A204.1 (cell line): ENCODE results near the gene ROR2.

ENCODE experiments used
- FAIRE-seq: peaks from 2 replicates; lab custom pipeline; 2012; peaks lifted over from hg19 to GRCh38; lab: Jason Lieb, UNC

Gene ROR2

DNA sequence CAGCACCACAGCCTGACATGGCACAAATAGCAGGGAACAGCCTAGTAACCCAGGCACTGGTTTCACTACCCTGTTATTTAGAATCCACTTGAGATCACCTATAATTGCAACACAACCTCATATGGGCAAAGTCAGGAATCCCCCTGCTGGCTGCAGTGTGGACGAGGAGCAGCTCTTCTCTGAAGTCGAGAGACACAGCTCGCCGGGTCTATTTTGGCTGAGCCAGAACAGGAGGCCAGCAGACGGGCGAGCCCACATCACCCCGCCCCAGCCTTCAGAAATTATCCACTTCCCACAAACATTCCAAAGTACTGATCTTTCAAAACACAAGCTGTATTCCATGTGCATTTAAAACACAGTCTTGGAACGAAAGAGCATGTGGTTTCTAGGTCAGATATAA lies 179.0 kb downstream of the ROR2 start:
- no peak for FAIRE-seq

- FAIRE-seq = no peak
Observed at GRCh38 chr9:91770229-91770628, 179.8 kb downstream of the ROR2 start.

DNA sequence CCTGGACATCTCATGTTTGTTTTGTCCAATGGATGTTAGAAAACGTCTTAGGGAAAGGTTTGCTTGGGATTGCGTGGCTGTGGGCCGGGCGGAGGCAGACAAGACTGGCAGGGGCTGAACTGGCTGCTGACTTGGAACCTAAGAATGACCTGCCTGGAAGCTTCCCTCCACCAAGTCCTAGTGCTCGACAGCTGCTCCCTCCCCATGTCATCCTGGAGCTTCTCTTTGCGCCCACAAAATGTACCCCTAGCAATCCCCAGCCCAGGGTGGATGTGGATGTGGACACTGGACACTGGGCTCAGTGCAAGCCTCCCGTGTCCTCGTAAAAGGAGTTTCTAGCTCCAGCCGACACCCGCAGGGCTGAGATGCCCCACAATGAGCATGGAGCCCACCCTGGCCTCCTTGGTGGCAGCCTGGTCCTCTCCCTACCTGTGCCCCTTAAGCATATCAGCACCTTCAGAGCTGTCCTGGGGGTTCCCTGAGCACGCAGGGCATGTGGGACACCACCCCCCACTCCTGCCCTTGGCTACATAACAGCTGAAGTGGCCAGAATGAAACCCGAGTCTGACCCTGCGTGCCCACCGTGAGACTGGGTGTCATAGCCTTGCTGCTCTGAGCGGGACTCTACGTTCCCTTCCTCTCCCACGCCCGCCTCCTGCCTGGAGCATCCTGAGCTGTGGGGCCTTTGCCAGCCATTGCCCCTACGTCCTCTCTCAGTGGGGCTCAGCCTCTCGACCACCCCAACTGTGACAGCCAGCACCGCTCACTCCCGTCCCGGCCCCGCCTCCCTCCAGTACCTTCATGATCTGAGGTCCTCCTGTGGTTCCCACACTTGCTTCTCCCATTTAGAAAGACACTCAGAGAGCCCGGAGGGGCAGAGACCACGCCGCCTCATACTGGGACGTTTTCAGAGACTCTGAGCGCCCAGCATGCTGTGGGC lies 180.8 kb downstream of the ROR2 start:
- no peak for FAIRE-seq

GRCh38 chr9:91768507-91768906 lies 181.5 kb downstream of the ROR2 start:
- no peak for FAIRE-seq

DNA sequence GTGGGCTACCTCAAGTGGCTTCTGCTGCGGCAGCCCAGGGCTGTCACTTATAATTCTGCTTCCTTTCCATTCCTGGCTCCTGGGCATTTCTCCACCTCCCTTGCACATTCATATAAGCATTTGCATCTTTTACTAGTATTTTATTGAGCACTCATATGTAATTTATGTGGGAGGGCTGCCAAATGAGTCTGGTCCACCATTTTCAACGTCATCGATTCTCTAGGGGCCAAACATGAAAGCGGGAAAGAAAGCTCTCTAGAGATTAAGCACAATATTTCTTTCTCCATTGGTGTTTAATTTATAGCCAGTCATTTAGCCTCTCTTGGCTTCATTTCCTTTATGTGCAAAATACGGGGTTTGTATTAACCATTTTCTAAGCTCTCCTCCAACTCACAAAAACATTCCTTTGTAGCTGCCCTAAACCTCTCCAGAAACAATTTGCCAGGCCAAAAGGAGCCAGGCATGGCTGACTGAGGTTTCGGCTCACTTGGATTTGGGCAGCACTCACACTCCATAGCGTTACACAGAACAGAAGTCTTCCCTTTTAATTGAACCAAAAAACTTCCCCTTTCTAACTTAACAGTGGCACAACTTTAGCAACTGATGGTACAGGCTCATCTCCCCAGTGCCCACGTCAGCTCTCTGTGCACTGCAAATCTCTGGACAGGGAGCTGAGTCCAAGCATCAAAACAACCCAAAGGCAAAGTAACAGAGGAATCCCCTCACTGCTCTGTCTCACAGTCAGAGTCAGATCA lies 183.5 kb downstream of the ROR2 start:
- no peak for FAIRE-seq

GRCh38 chr9:91765296-91765695 lies 184.7 kb downstream of the ROR2 start:
- FAIRE-seq = no peak

DNA sequence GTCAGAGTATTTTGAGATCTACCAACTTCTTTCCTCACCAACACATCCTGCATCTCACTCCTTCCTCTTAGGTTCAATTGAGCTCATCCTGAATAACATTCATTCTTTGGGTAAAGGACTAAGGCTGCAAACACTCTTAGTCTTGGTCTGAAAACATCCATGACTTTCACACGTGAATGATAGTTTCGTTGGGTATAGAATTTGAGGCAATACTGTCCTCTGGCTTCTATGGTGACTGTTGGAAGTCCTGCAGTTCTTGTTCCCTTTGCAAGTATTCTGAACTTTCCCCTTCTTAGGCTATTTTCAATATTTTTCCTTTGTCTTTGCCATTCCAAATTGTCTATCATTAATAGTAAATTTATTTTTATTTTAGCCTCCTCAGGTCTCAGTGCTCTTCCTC lies 185.4 kb downstream of the ROR2 start:
- no peak for FAIRE-seq

DNA sequence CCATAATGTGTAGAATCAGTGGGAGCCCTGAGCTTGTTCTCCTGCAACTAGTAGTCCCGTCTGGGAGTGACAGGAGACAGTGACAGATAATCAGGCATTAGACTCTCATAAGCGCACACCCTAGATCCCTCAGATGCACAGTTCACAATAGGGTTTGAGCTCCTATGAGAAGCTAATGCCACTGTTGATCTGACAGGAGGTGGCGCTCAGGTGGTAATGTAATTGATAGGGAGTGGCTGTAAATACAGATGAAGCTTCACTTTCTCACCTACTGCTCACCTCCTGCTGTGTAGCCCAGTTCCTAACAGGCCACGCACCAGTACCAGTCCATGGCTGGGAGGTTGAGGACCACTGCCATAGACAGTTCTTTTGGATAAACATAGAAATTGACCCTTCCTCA lies 188.7 kb downstream of the ROR2 start:
- no peak for FAIRE-seq

GRCh38 chr9:91760906-91761305 lies 189.1 kb downstream of the ROR2 start:
- FAIRE-seq = no peak

GRCh38 chr9:91758491-91758981 lies 191.5 kb downstream of the ROR2 start:
- FAIRE-seq = no peak

GRCh38 chr9:91757782-91758181 lies 192.2 kb downstream of the ROR2 start:
- no peak for FAIRE-seq

DNA sequence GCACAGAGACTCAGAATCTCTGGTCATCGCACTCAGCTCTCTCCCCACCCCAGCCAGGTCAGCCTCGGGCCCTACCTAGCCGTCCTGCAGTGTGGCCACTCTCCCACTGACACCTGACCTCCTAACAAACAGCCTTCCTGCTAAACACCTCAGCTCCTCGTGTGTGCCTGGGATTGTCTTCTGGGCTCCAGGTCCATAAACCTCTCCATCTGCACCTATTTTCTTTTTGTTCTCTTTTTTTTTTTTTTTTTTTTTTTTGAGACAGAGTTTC lies 193.6 kb downstream of the ROR2 start:
- FAIRE-seq = no peak

GRCh38 chr9:91755761-91756509 lies 194.1 kb downstream of the ROR2 start:
- FAIRE-seq = no peak

GRCh38 chr9:91753711-91754110 lies 196.3 kb downstream of the ROR2 start:
- no peak for FAIRE-seq

- no peak for FAIRE-seq
Observed at GRCh38 chr9:91751922-91752321, 198.1 kb downstream of the ROR2 start.

DNA sequence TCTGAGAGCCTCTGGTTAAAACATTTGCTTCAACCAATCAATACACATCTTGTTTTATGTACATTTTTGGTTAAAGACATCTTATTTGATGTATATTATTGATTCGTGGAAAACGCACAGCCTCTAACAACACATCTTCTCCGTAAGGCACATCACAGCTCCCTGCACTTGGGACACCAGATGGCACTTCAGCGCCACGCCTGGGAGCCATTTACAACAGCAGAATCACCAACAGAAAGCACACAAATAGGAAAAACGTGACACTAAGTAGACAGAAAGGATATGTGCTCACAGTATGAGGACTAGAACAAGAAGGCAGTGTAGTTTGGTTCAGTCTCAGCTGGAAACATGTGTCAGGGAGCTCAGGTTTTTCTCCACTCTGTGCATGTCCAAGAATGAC lies 199.7 kb downstream of the ROR2 start:
- no peak for FAIRE-seq

GRCh38 chr9:91746904-91747303 lies 203.1 kb downstream of the ROR2 start:
- FAIRE-seq = no peak

- no peak for FAIRE-seq
Observed at GRCh38 chr9:91746357-91746756, 203.7 kb downstream of the ROR2 start.

DNA sequence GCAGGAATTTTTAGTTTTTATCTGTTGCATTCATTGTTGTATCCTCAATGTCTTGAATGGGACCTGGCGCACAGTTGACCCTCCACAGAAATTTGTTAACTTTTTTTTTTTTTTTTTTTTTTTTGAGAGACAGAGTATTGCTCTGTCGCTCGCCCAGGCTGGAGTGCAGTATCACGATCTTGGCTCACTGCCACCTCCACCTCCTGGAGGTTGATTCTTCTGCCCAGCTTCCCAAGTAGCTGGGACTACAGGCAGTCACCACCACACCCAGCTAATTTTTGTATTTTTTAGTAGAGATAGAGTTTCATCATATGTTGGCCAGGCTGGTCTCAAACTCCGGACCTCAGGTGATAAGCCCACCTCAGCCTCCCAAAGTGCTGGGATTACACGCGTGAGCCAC lies 205.9 kb downstream of the ROR2 start:
- FAIRE-seq = no peak

GRCh38 chr9:91741522-91741921 lies 208.5 kb downstream of the ROR2 start:
- no peak for FAIRE-seq

DNA sequence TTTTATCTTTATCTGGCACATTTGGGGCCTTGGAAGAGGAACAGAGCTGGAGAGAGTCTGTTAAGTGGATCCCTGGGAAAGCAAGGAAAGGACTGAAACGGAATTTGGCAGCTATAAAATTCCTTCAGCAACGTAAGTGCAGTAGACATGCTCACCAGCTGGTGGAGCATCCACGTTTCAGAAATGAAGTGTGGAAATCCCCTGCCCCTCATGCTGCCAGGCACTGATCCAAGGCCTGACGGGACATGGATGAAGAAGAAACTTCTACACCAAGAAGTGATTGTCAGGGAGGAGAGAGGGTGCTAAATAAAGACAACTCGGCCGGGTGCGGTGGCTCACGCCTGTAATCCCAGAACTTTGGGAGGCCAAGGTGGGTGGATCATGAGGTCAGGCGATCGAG lies 209.3 kb downstream of the ROR2 start:
- FAIRE-seq = no peak

DNA sequence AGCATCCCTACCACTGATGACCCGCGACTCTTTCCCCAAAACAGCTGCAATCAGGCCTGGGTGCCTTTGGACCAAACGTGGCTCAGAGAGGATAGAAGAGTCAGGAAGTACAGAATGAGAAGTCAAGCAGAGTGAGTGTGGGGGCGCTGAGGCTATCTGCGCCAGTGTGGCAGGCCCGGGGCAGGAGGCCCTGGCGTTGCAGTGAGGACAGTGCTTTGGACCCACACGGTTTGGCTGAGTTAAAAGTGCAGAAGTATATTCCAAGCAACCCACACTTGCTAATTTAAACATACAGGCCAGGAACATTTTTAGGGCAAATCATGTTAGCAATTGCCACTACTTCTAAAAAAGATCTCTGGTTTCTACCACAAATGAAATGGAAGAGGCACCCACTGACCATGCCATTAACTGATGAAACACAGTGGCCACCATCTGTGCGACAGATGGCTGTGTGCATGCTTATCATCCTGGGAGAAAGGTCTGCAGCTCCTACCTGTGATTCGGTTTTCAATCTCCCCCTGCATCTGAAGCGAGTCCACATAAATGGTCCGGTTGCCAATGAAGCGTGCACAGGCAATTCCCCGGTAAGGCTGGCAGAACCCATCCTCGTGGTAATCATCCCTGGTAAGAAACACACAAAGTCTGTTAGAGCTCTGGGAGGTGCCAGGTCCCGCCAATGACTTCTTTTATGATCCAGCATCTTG lies 213.0 kb downstream of the ROR2 start:
- no peak for FAIRE-seq
